ENCODE measurements around the gene SLC37A1.
"Not testable (repeated sequence)": the region's sequence is repeated elsewhere in the genome, so short reads cannot be mapped to it uniquely, and the experiment has no call there.

Gene SLC37A1

DNA sequence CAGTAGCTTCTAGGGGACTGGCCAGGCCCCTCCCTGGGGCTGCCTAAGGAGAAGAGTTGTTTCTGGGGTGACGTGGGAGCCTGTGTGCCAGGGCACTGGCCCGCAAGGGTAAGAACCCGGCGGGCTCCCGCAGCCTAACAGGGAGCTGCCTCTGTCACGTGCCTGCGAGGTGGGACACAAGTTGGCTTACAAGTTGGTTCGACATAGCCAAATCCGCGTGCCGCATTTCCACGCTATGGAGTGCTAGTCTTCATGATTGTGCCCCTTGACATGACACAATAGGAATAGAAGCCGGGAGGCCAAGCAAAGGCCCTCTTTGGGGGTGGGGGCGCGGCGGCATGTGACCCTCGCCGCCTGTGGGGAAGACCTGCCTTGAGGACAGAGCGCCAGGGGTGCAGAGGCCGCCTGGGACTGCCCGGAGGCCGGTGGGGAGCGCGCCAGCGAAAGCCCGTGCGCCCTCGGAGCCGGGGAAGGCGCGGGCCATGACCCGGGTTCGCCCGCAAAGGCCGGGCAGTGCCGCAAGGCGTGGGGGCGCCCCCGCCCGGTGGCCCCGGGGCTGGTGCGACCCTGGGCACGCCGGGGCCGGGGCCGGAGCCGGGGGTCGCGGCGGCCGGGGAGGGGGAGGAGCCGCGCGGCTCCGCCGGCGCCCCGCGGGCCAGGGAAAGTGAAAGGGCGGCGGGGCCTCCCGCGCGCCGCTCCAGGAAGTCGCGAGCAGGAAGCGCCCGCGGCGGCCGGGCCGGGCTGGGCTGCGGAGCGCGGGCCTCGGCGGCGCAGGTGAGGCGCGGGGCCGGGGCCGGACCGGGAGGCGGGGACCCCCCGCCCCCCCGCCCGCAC is at the start of gene SLC37A1:
Gene SLC37A1, plus strand, starts transcription at position 702 of the 834 bp plus-strand sequence. CDS start 4,603 bp downstream, outside the sequence.
- DNase-seq (ENCODE audit: low read depth in 1 of 2, low spot score in 1 of 2), result peak in 1 of 2 donors; percentile 31

DNA sequence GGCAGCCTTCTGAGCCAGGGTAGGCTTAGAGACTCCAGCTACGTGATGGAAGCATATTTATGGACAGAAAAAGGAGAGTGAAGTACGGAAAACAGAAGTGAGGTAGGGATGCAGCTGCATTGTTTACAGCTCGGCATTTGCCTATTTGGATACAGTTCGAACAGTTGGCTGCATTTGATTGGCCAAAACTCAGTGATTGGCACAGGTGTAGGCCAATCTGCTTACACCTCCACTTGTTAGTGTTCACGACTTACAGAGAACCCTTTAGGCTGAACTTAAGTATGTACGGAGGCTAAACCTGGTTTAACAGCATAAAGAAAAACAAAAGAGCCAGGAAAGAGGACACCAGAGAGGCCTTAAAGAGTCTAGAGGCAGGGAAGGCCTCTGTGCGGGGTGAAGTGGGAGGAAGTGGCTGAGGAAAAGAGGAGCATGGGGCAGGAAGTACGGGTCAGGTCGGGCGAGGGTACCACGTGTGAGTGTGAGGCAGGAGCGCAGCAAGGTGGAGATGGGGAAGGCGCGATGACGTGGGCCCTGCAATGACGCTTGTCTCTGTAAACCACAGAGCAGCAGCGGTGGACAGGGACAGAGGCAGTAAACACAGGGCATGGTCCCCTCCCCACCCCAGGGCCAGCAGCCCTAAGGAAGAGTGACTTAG is 49.7 kb upstream of the SLC37A1 start:
- peak in 1 of 2 donors; percentile 50 for DNase-seq (ENCODE audit: low read depth in 1 of 2, low spot score in 1 of 2)

DNA sequence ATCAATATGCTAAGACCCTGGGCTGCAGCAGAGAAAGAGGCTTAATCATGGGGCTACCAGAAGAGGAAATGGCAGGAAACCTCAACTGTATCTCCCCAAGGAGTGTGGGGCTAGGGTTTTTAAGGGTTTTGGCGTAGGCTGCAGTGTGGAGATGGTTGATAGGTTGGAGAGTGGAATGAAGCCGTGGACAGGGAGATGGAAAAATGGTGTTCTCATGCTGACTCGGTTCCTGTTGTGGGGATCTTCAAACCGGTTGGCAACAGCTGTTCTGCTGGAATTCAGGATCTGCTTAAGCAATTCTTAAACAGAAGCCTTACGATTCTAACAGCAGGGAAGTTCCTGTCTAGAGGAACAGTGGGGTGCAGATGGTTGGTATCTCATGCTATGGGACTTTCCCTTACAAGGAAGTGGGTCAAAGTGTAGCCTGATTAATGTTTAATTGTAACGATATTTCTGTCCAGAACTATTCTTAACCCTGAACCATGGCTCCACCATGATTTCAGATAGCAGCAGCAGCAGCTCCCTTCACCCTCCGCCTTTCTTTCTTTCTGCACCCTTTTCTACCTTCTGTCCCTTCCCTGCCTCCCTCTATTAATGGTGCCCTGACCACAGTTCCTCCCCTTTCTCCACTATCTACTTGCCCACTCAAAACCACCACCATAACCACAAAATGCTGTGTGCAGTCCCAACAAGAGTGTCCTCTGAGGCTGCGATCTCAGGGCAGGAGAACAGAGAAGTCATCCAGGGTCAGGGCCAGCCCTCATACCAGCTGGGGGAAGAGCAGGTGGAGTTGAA is 48.4 kb upstream of the SLC37A1 start:
- DNase-seq (ENCODE audit: low read depth in 1 of 2, low spot score in 1 of 2), result no peak

GRCh38 chr21:42465803-42466127 is 47.9 kb upstream of the SLC37A1 start:
- no peak for DNase-seq (ENCODE audit: low read depth in 1 of 2, low spot score in 1 of 2)

GRCh38 chr21:42466700-42467099 is 47.0 kb upstream of the SLC37A1 start:
- DNase-seq (ENCODE audit: low read depth in 1 of 2, low spot score in 1 of 2), result no peak

- DNase-seq (ENCODE audit: low read depth in 1 of 2, low spot score in 1 of 2), result no peak
Measured at GRCh38 chr21:42467140-42467983, 46.3 kb upstream of the SLC37A1 start.

- DNase-seq (ENCODE audit: low read depth in 1 of 2, low spot score in 1 of 2), result no peak
Measured at GRCh38 chr21:42468491-42469131, 45.0 kb upstream of the SLC37A1 start.

DNA sequence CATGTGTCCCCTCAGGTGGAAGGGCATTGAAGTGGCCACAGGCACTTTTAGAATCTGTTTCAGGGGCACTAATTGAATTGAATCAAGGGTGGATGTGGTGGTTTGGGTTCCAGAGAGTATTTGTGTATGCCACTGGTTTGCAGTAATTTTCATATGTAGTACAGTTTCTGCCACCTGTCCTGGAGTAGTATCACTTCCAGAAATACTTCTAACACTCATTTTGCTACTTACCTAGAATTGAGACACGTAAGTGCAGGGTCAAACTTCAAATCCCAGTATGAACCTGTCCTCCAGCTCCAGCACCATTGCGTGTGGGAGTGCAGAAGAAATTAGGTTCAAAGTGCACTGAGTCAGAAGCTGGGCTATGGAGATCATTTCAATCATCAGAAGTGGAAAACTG is 44.4 kb upstream of the SLC37A1 start:
- DNase-seq (ENCODE audit: low read depth in 1 of 2, low spot score in 1 of 2), result no peak

DNA sequence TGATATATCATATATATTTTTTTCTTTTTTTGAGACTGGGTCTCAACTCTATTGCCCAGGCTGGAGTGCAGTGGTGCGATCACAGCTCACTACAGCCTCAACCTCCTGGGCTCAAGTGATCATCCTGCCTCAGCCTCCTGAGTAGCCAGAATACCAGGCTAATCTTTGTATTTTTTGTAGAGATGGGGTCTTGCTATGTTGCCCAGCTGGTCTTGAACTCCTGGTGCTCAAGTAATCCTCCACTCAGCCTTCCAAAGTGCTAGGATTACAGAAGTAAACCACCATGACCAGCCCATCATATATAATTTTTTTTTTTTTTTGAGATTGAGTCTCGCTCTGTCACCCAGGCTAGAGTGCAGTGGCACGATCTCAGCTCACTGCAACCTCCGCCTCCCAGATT is 43.9 kb upstream of the SLC37A1 start:
- DNase-seq (ENCODE audit: low read depth in 1 of 2, low spot score in 1 of 2), result not testable (repeated sequence)

DNA sequence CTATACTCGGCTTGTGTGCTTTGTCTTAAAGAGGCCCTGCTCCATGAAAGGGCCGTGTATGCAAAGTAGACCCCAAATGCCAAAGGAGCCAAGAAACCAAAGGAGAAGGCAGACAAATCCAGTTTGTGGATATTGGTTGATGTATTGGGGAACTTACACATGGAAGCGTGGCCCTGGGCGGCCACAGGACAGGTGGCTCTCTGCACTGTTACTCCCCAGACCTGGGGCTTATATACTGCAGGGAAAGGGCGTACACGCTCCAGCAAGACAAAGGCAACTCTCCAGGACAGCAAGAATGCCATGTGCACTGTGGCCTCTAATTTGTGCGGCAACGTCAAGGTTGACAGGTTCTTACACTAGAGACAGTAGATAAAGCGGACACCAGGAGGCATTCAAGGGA is 42.4 kb upstream of the SLC37A1 start:
- DNase-seq (ENCODE audit: low read depth in 1 of 2, low spot score in 1 of 2), result no peak

DNA sequence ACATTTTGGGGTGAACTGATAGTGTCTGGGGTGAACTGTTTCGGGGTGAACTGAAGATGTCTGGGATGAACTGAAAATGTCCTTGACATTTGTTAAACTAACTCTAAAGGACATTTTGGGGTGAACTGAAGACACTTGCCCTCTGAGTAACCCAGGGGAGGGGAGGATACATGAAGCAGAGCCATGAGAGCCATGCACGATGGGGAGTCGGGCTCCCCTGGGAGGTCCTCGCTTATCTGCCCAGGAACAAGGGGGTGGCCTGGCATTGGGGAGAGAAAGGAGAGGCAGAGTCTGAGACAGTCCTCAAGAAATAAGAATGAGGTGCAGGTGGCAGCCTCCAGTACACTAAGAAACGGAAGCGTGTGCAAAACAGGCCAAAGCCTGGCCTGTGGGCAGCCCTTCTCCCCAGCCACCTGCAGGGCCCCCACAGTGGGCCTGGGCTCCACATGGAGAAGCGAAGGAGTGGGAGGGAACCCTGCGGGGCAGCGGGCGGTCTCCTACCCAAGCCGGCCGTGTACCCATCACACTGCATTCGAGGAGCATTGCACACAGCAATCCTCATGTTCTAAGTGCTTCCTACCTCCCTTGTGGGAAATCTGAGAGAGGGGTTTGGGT is 41.8 kb upstream of the SLC37A1 start:
- DNase-seq (ENCODE audit: low read depth in 1 of 2, low spot score in 1 of 2), result no peak

DNA sequence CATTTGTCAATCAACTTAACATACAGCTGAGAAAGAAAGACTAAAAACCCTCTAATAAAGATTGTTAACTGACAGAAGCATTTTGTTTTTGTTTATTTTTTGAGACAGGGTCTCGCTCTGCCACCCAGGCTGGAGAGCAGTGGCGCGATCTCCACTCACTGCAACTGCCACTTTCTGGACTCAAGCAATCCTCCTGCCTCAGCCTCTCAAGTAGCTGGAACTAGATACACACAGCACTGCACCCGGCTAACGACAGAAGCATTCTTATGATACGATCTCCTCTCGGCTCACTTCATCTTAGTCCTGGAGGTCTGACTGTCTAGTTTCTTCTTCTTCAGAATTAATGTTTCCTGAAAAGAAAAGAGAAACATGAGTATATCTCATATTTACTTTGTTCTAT is 41.1 kb upstream of the SLC37A1 start:
- DNase-seq (ENCODE audit: low read depth in 1 of 2, low spot score in 1 of 2), result no peak

GRCh38 chr21:42473498-42474042 is 40.1 kb upstream of the SLC37A1 start:
- no peak for DNase-seq (ENCODE audit: low read depth in 1 of 2, low spot score in 1 of 2)

DNA sequence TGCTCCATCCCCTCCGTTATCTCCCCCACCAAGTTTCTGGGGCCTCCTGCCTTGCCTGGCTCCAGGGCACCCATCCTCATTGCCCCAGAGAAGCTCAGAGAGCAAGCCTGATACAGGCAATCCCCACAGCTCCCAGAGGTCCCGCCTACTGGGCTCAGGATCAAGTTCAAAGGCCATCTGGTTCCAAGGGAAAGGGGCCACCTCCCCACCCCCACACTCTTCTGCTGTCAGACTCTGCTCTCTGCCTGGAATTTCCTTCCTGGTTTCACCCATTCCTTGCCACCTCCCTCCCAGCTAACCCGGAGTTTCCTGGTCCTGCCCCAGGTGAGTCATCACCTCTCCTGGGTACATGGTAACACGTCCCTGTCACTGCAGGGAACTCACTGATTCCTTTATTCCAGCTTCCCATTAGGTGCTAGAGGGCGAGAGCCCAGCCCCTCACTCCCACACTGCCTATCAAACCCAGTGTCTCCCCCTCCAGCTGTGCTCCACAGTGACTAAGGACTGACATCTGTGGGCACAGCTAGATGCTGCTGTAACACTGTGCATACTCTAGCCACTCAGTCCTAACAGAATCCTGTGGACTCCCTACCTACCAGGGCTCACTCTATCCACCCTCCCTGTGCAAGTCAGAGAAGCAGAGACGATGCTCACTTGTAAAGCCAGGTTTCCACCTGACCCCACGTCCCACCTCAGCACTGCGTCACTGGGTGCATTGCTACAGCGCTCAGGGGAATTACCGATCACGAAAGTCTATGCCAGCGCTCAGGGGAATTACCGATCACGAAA is 39.4 kb upstream of the SLC37A1 start:
- no peak for DNase-seq (ENCODE audit: low read depth in 1 of 2, low spot score in 1 of 2)

DNA sequence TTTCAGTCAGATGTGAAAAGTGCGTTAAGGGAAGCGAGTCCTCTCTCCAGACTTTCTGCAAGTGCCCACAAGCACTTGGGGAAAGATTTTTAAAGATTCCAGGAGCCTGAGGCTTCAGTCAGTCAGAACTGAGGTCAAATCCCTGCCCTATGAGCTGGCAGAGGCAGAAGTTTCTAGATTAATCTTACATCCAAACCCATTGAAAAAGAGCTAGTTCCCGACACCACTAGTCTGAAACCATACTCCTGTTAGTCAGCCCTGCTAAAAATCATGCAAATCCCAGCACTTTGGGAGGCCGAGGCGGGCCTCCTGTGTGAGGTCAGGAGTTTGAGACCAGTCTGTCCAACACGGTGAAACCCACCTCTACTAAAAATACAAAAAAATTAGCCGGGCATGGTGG is 38.6 kb upstream of the SLC37A1 start:
- no peak for DNase-seq (ENCODE audit: low read depth in 1 of 2, low spot score in 1 of 2)

- DNase-seq (ENCODE audit: low read depth in 1 of 2, low spot score in 1 of 2), result no peak
Measured at GRCh38 chr21:42475526-42476387, 37.9 kb upstream of the SLC37A1 start.

GRCh38 chr21:42476388-42477331 is 37.0 kb upstream of the SLC37A1 start:
- DNase-seq (ENCODE audit: low read depth in 1 of 2, low spot score in 1 of 2), result no peak

Data from activated T-helper 1 cell treated with anti-CD3 and anti-CD28 coated beads, Interleukin-2, amount 50 U/mL, for 16 hours (primary cell).